HuH-7.5 (cell line): Measurements from ENCODE around the gene ITGB7.

Experiments used
- DNase-seq: peaks from one replicate; pipeline ENCODE4 v3.0.0; 2011; ENCODE audit warnings: low spot score

Gene ITGB7

GRCh38 chr12:53145383-53146260 is 61.4 kb downstream of the ITGB7 start:
- no peak for DNase-seq

DNA sequence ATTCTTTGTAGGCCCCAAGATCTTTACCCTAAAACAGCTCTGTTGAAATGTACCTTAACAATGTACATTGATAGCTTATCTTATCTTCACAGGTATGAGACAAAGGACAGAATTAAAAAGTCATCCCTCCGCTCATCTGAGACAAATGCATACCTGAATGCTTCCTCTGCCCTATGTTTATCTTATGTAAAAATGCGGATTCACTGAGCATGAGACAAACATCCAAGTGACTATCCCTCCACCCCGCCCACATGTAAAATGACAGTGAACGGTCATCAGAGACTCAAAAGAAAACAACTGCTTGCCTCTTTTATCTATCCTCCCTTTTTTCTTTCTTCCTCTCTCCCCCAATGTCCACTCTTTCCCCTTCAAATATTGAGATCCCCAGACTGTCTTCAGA is 63.7 kb downstream of the ITGB7 start:
- DNase-seq = no peak
